Measurements from ENCODE around the gene CCDC12. TPM values are rescaled to one million over a fixed set of nuclear protein-coding genes. Genes with fewer than 3 reads are reported as not detected.
"Not testable (repeated sequence)": the region's sequence is repeated elsewhere in the genome, so short reads cannot be mapped to it uniquely, and the experiment has no call there.

CCDC12 gene
- total RNA-seq, 4 donors from 2014 or later, result 30.8 to 61.5 (median 45.4) TPM

- TF ChIP-seq, protein P1, sequence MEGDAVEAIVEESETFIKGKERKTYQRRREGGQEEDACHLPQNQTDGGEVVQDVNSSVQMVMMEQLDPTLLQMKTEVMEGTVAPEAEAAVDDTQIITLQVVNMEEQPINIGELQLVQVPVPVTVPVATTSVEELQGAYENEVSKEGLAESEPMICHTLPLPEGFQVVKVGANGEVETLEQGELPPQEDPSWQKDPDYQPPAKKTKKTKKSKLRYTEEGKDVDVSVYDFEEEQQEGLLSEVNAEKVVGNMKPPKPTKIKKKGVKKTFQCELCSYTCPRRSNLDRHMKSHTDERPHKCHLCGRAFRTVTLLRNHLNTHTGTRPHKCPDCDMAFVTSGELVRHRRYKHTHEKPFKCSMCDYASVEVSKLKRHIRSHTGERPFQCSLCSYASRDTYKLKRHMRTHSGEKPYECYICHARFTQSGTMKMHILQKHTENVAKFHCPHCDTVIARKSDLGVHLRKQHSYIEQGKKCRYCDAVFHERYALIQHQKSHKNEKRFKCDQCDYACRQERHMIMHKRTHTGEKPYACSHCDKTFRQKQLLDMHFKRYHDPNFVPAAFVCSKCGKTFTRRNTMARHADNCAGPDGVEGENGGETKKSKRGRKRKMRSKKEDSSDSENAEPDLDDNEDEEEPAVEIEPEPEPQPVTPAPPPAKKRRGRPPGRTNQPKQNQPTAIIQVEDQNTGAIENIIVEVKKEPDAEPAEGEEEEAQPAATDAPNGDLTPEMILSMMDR (IDR thresholded peaks at IDR 0.05), result no peak
- DNase-seq (ENCODE audit: low spot score) (no peak), ATAC-seq (ENCODE audit: low FRiP score) (no peak)
Measured at GRCh38 chr3:46916278-46916677, 60.3 kb downstream of the CCDC12 start.

- DNase-seq (ENCODE audit: low spot score), result no peak
- no peak for ATAC-seq (ENCODE audit: low FRiP score)
- TF ChIP-seq, protein P1 (IDR thresholded peaks at IDR 0.05), result no peak
Measured at GRCh38 chr3:46915297-46915822, 61.2 kb downstream of the CCDC12 start.

DNA sequence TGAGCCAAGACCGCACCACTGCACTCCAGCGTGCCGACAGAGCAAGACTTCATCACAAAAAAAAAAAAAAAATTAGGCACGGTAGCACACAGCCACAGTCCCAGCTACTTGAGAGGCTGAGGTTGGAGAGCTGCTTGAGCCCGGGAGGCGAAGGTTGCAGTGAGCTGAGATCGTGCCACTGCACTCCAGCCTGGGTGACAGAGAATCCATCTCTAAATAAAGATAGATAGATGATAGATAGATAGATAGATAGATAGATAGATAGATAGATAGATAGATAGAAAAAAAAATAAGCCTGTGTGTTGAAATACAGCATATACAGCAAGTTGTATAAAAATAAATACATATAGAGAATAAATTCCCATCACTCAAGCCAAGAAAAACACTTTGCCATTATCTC, 61.7 kb downstream of the CCDC12 start:
- TF ChIP-seq, protein P1 (IDR thresholded peaks at IDR 0.05), result no peak
- ATAC-seq (ENCODE audit: low FRiP score) (no peak), DNase-seq (ENCODE audit: low spot score) (no peak)

DNA sequence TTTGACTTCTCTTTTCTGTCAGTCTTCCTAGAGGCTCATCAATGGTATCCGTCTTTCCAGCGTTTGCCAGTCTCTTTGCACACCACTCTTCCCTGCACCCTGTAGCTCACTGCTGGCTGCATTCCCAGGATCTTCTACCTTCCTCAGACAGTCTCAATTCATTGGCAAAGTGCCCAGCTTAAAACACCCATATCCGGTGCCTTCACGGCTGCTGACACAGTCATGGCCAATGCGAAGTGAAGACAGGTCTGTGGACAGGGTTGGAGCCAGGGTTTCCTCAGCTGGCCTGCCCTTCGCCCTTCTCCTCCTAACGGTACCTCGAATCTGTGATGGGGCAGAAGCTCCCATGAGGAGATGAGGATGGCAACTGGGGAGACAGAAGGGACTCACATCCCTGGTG, 62.9 kb downstream of the CCDC12 start:
- ATAC-seq (ENCODE audit: low FRiP score) (no peak), DNase-seq (ENCODE audit: low spot score) (no peak)
- TF ChIP-seq, protein P1 (IDR thresholded peaks at IDR 0.05), result no peak

GRCh38 chr3:46912986-46913385, 63.6 kb downstream of the CCDC12 start:
- DNase-seq (ENCODE audit: low spot score) (no peak), ATAC-seq (ENCODE audit: low FRiP score) (no peak)
- TF ChIP-seq, protein P1 (IDR thresholded peaks at IDR 0.05), result no peak

GRCh38 chr3:46910914-46911313, 65.6 kb downstream of the CCDC12 start:
- not testable (repeated sequence) for DNase-seq (ENCODE audit: low spot score); ATAC-seq (ENCODE audit: low FRiP score)

GRCh38 chr3:46910166-46910760, 66.3 kb downstream of the CCDC12 start:
- no peak for DNase-seq (ENCODE audit: low spot score)
- TF ChIP-seq, protein P1 (IDR thresholded peaks at IDR 0.05), result no peak
- no peak for ATAC-seq (ENCODE audit: low FRiP score)
